Activated gamma-delta T cell (primary cell): Measurements from ENCODE around the gene KLK8.
"Not testable (repeated sequence)": the region's sequence is repeated elsewhere in the genome, so short reads cannot be mapped to it uniquely, and the experiment has no call there.

Source experiments
- DNase-seq: peaks from one replicate; lab custom pipeline; 2025; lab: John Stamatoyannopoulos, UW

Gene KLK8

GRCh38 chr19:51016798-51017683 lies 15.6 kb upstream of the KLK8 start:
- DNase-seq: no peak

DNA sequence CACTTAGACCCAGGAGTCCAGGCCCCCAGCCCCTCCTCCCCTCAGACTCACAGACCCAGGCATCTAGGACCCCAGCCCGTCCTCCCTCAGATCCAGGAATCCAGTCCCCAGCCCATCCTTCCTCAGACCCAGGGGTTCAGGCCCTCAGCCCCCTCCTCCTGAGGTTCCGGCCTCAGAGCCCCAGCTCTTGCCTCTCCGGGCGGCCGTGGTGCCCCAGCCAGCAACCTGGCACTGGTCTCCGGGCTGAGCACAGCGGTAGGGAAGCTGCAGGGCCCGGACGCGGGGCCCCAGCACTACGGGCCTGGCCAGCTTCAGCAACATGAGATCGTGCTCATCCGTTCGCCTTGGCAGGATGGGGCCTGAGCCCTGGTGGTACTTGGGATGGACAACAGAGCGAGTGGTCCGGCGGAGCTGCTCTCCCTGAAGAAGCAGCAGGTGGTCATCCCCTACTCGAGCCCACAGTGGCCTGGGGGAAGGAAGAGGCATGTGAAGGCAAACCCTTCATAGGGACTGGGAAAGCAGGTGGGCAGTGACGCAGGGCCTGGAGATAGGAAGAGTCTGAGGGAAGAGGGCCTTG lies 14.4 kb upstream of the KLK8 start:
- no peak for DNase-seq

GRCh38 chr19:51014242-51014641 lies 12.8 kb upstream of the KLK8 start:
- no peak for DNase-seq

GRCh38 chr19:51012661-51013190 lies 11.3 kb upstream of the KLK8 start:
- DNase-seq: no peak

DNA sequence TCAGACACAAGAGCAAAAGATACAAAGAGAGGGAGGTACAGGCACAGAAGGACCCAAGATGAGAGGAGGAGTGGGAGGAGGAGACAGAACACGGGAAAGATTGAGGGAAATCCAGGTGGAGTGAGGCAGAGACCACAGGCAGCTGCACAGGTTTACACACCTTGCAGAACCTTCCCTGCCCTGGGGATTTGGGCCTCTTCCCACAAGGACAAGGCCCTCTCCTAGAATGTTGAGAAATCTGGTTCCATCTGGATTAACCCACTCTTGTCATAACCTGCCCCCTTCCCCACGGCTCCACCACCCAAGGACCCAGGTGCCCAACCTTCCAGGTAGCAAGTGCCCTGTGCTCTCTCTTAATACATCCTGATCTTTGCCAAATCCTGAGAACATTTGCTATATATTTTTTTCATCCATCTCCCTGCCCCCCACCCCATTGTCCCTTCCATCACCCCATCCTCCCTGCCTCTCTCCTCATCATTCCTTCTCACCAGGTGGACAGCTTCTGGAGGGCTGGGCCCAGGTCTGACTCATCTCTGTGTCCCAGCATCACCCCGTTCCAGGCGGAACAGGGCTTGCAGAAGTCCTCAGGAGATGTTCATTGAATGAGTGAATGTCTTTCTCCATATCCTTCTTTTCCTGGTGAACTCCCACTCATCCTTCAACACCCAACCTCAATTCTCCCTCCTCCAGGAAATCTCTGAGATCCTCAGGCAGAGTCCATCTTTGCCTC lies 8.8 kb upstream of the KLK8 start:
- no peak for DNase-seq

GRCh38 chr19:51009061-51009891 lies 7.9 kb upstream of the KLK8 start:
- no peak for DNase-seq

DNA sequence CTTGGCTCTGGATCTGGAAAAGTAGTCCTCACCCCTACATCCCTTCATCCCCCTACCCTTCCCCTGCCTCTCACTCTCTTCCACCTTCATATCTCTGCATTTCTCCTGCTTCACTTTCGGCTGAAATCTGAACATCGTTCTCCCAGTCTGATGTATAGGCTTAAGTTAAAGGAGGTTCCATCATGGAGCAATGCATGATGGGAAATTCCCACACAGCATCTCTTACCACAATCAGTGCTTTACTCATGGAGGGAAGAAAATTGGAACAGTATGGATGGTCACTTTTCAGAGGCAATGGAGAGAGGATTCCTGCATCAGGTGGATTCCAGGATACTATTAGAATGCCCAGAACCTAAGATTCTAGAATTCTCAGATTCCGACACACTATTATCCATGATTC lies 6.1 kb upstream of the KLK8 start:
- no peak for DNase-seq

DNA sequence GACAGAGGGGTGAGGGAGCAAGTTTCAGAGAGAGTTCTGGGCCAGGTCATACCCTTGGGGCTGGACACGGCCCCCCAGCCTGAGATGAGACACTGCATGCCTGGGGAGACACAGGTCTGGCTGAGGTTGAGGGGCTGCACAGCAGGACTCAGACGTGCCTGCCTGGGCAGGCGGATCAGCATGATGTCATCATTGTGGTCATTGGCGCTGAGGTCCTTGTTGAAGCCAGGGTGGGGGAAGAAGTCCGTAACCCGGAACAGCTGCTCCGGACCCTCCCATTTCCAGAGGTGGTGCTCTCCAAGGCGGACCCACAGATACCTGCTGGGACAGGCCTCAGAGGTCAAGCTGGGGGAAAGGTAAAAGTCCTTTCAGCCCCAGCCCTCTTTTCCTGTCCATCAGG lies 5.0 kb upstream of the KLK8 start:
- DNase-seq: no peak

DNA sequence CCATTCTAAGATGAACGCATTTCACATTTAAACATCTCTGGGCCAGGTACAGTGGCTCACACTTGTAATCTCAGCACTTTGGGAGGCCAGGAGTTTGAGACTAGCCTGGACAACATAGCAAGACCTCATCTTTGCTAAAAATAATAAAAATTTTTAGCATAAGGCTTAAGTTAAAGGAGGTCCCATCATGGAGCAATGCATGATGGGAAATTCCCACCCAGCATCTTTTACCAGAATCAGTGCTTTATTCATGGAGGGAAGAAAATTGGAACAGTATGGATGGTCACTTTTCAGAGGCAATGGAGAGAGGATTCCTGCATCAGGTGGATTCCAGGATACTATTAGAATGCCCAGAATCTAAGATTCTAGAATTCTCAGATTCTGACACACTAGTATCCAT lies 3.8 kb upstream of the KLK8 start:
- no peak for DNase-seq

DNA sequence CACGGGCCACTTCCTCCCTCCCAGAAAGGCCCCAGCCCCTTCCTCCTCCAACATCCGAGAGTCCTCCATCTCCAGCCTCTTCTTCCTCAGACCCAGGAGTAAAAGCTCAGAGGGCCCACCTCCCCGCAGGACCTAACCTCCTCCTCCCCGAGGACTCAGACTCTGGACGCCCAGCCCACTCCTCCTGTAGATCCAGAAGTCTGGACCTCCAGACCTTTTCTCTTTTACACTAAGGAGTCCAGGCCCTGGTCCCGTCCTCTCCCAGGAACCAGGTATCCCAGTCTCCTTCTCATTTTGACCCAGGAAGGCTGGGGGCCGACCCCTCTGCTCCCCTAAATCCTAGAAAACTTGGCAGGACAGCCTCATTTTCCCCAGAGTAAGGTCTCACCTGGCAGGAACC lies 1.9 kb upstream of the KLK8 start:
- DNase-seq: no peak

DNA sequence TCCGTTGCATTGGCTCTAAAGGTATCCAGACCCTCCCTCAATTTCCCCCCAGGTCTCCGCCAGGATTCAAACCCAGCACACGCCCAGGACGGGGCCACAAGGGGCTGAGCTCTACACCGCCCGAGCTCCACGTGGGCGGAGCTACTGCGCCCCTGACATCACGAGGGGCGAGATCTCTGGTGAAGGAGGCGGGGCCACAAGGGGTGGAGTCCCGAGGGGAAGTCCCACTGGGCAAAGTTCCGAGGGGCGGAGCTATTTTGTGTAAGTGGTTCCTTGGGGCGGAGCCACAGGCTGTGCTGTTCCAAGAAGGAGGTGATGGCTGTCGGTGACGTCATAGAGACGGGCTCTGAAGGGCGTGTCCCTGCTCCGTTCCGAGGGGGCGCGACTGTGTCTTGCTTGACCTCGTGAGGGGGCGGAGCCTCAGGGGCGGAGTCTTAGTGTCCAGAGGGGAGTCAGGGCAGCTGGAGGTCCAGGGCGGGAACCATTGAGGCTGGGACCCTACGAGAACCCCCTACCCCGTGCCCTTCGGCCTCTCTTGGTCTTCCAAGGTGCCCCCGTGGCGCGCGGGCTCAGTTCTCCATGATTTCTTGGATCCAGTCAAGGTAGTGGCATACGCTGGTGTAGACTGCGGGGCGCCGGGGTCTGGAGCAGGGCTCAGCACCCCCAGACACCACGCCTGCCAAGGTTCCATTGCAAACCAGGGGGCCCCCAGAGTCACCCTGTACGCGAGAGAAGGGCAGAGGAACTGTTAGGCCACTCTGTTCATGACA lies 1.3 kb upstream of the KLK8 start:
- no peak for DNase-seq

- DNase-seq: no peak
Measured at GRCh38 chr19:51002089-51002532, 707 bp upstream of the KLK8 start.

- DNase-seq: no peak
Measured at GRCh38 chr19:51000981-51001380, 423 bp downstream of the KLK8 start.

DNA sequence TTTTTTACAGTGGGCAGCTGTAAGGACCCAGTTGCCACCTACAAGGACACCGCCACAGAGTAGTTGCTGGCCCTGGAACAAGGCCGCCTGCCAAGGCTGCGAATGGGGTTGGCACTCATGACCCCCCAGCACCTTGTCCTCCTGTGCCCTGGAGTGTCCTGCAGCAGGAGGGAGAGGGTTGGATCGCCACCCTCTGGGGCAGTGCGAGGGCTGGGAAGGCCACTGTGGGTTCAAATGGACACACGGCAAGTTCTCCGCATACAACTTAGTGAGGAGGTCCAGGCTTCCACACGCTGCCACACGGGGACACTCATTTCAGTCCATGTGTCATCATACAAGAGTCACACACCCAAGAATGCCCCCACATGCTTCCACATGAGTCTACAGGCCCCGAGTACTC lies 978 bp downstream of the KLK8 start:
- no peak for DNase-seq

DNA sequence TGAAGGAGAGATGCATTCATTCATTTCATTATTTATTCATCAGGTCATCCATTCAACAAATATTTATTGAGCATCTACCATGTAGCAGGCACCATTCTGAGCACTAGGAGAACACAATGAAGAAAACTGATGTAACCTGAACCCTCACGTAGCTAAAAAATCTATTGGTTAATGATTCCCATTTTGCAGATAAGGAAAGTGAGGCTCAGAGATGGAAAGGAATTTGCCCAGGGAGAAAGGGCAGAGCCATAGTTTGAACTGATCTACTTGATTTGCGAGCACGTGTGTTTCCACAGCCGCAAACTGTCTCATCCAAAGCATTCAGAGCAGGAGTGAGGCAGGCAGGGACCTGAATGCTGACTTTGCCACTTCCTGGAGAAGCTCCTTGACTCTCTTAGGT lies 2.7 kb downstream of the KLK8 start:
- DNase-seq: no peak

- DNase-seq: no peak
Measured at GRCh38 chr19:50998061-50998460, 3.3 kb downstream of the KLK8 start.

- DNase-seq: no peak
Measured at GRCh38 chr19:50994129-50994528, 7.3 kb downstream of the KLK8 start.

DNA sequence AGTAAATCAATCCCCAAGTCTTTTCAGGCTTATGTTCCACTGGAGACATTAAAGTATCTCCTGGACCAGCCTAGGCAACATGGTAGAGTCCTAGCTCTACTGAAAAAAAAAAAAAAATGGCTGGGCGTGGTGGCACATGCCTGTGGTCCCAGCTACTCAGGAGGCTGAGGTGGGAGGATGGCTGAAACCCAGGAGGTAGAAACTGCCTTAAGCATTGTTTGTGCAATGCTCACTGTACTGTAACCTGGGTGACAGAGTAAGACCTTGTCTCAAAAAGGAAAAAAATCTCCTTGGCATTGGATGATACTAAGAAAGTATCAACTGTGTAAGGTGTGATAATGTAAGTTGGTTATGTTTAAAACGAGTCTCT lies 8.8 kb downstream of the KLK8 start:
- no peak for DNase-seq

- not testable (repeated sequence) for DNase-seq
Measured at GRCh38 chr19:50984416-50984815, 17.0 kb downstream of the KLK8 start.

GRCh38 chr19:50983625-50984292 lies 17.6 kb downstream of the KLK8 start, which contains the start of gene KLK7:
Gene KLK7 (minus strand): TSS chr19:50983917. CDS start chr19:50982399, 1,518 bp downstream.
- DNase-seq: no peak
